HCT116 (cell line): Measurements from ENCODE around the gene RYR3.

Experiments
- ATF3 ChIP-seq: IDR thresholded peaks from 2 replicates; pipeline ENCODE4 v1.6.1; 2012
- CEBPB ChIP-seq: IDR thresholded peaks from 2 replicates; pipeline ENCODE4 v1.6.1; 2012; ENCODE audit warnings: low read depth
- EGR1 ChIP-seq: IDR thresholded peaks from 2 replicates; pipeline ENCODE4 v1.6.1; 2012; ENCODE audit warnings: low read depth
- EZH2 ChIP-seq: fragments of 200-600 bp; sonication (generic); IDR thresholded peaks from 2 replicates; pipeline ENCODE4 v1.6.1; 2017; ENCODE audit warnings: antibody characterized with exemption, mixed run types
- EZH2phosphoT487 ChIP-seq: fragments of 200-600 bp; IDR thresholded peaks from 2 replicates; pipeline ENCODE4 v1.6.1; 2018; ENCODE audit warnings: antibody characterized with exemption, borderline replicate concordance
- JUND ChIP-seq: IDR thresholded peaks from 2 replicates; pipeline ENCODE4 v1.6.1; 2012
- POLR2A ChIP-seq: IDR thresholded peaks from 2 replicates; pipeline ENCODE4 v1.7.0; 2011; ENCODE audit warnings: borderline replicate concordance; ENCODE audit not compliant: insufficient read depth, insufficient read length; ENCODE audit errors: extremely low read depth
- POLR2AphosphoS5 ChIP-seq: IDR thresholded peaks from 2 replicates; pipeline ENCODE4 v1.6.1; 2011; ENCODE audit warnings: mild to moderate bottlenecking, low read depth, low read length, moderate library complexity
- YY1 ChIP-seq: IDR thresholded peaks from 2 replicates; pipeline ENCODE4 v1.6.1; 2011; ENCODE audit warnings: low read length, low read depth, moderate library complexity, mild to moderate bottlenecking; ENCODE audit not compliant: insufficient replicate concordance; ENCODE audit errors: extremely low read depth
- ZNF274 ChIP-seq: fragments of 200-500 bp; sonication (Bioruptor generic); IDR thresholded peaks from 2 replicates; pipeline ENCODE4 v1.6.1; 2014; ENCODE audit warnings: mild to moderate bottlenecking, low read depth, low read length, inconsistent platforms
- TF ChIP-seq, protein P1 (sequence below), 3 experiments: fragments of 200-600 bp in 1 of 3; sonication (generic) in 1 of 3; IDR thresholded peaks in 2 of 3; conservative IDR thresholded peaks in 1 of 3; 2 replicates each; pipeline ENCODE4 v1.5.1; 2012 to 2017; ENCODE audit warnings: low read depth in 2 of 3, low read length in 2 of 3, antibody characterized with exemption in 1 of 3, borderline replicate concordance in 1 of 3, control low read depth in 1 of 3, mild to moderate bottlenecking in 1 of 3, mixed read lengths in 1 of 3, mixed run types in 1 of 3, moderate library complexity in 1 of 3; ENCODE audit not compliant: insufficient read depth in 1 of 3
- TF ChIP-seq, protein P2 (sequence below): IDR thresholded peaks from 2 replicates; pipeline ENCODE4 v1.6.1; 2012; ENCODE audit warnings: low read depth

DNA sequence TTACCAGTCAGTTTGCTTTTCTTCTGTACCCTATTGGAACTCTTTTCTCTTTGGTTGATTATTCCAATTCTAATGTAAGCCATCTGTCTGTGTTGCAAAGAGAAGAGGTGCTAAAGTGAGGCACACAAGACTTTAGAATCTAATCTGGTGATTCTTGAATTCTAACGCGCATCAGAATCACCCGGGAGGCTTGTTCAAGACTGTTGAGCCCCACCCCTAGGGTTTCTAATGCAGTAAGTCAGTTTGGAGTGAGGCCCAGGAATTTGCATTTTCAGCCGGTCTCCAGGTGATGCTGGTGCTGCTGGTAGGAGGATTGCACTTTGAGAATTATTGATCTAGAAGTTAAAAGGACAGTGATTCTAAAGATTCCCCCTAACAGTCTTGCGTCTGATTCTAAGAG is 472.2 kb downstream of the RYR3 start:
- TF ChIP-seq, protein P1, sequence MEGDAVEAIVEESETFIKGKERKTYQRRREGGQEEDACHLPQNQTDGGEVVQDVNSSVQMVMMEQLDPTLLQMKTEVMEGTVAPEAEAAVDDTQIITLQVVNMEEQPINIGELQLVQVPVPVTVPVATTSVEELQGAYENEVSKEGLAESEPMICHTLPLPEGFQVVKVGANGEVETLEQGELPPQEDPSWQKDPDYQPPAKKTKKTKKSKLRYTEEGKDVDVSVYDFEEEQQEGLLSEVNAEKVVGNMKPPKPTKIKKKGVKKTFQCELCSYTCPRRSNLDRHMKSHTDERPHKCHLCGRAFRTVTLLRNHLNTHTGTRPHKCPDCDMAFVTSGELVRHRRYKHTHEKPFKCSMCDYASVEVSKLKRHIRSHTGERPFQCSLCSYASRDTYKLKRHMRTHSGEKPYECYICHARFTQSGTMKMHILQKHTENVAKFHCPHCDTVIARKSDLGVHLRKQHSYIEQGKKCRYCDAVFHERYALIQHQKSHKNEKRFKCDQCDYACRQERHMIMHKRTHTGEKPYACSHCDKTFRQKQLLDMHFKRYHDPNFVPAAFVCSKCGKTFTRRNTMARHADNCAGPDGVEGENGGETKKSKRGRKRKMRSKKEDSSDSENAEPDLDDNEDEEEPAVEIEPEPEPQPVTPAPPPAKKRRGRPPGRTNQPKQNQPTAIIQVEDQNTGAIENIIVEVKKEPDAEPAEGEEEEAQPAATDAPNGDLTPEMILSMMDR (IDR thresholded peaks at IDR 0.05 in 2 of 3, conservative IDR thresholded peaks at IDR 0.05 in 1 of 3; ENCODE audit: borderline replicate concordance in 1 of 3, insufficient read depth in 1 of 3, low read depth in 2 of 3, low read length in 2 of 3), result no peak
- no peak for TF ChIP-seq EZH2
- TF ChIP-seq POLR2A, result no peak
- no peak for TF ChIP-seq EZH2phosphoT487
- TF ChIP-seq ATF3, result no peak
- no peak for TF ChIP-seq EGR1
- no peak for TF ChIP-seq CEBPB
- TF ChIP-seq YY1, result no peak
- TF ChIP-seq ZNF274, result no peak
- no peak for TF ChIP-seq JUND
- no peak for TF ChIP-seq POLR2AphosphoS5
- TF ChIP-seq, protein P2, sequence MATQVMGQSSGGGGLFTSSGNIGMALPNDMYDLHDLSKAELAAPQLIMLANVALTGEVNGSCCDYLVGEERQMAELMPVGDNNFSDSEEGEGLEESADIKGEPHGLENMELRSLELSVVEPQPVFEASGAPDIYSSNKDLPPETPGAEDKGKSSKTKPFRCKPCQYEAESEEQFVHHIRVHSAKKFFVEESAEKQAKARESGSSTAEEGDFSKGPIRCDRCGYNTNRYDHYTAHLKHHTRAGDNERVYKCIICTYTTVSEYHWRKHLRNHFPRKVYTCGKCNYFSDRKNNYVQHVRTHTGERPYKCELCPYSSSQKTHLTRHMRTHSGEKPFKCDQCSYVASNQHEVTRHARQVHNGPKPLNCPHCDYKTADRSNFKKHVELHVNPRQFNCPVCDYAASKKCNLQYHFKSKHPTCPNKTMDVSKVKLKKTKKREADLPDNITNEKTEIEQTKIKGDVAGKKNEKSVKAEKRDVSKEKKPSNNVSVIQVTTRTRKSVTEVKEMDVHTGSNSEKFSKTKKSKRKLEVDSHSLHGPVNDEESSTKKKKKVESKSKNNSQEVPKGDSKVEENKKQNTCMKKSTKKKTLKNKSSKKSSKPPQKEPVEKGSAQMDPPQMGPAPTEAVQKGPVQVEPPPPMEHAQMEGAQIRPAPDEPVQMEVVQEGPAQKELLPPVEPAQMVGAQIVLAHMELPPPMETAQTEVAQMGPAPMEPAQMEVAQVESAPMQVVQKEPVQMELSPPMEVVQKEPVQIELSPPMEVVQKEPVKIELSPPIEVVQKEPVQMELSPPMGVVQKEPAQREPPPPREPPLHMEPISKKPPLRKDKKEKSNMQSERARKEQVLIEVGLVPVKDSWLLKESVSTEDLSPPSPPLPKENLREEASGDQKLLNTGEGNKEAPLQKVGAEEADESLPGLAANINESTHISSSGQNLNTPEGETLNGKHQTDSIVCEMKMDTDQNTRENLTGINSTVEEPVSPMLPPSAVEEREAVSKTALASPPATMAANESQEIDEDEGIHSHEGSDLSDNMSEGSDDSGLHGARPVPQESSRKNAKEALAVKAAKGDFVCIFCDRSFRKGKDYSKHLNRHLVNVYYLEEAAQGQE, result no peak
